Prostate gland (tissue), 2 donors: ENCODE measurements around the gene TTC33.

Experiments
- POLR2AphosphoS5 ChIP-seq: sonication (generic); formaldehyde crosslinking; IDR thresholded peaks from one replicate; pipeline ENCODE4 v1.6.1; 2017; ENCODE audit warnings: antibody characterized with exemption
- TF ChIP-seq, protein P1 (sequence below), 4 experiments: fragments of 200-600 bp in 2 of 4; fragments of 450-650 bp in 2 of 4; sonication (generic) in 2 of 4; IDR thresholded peaks; 1 replicate in 3 of 4; 2 replicates in 1 of 4; pipeline ENCODE4 v1.5.1; 2016 to 2019; ENCODE audit warnings: antibody characterized with exemption in 4 of 4, mild to moderate bottlenecking in 2 of 4, moderate library complexity in 2 of 4

DNA sequence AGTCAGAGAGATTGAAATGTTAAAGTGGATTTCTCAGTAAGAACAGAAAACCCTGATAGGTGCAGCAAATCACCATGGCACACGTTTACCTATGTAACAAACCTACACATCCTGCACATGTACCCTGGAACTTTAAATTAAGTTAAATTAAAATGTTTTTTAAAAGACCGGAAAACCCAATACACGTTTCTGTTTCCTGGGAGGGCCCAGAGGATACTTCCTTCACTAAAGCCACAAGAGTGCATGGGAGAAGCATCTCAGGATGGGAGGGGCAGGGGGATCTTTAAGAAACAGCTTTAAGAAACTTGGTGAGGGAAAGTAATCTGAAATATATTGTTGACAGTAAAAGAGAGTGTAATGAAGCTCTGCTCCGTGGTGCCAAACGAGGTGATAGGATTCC, 240.8 kb downstream of the TTC33 start:
- TF ChIP-seq POLR2AphosphoS5 = no peak
- TF ChIP-seq, protein P1, sequence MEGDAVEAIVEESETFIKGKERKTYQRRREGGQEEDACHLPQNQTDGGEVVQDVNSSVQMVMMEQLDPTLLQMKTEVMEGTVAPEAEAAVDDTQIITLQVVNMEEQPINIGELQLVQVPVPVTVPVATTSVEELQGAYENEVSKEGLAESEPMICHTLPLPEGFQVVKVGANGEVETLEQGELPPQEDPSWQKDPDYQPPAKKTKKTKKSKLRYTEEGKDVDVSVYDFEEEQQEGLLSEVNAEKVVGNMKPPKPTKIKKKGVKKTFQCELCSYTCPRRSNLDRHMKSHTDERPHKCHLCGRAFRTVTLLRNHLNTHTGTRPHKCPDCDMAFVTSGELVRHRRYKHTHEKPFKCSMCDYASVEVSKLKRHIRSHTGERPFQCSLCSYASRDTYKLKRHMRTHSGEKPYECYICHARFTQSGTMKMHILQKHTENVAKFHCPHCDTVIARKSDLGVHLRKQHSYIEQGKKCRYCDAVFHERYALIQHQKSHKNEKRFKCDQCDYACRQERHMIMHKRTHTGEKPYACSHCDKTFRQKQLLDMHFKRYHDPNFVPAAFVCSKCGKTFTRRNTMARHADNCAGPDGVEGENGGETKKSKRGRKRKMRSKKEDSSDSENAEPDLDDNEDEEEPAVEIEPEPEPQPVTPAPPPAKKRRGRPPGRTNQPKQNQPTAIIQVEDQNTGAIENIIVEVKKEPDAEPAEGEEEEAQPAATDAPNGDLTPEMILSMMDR (IDR thresholded peaks at IDR 0.05) = no peak
